ENCODE results near the gene TIFAB.

Gene TIFAB

GRCh38 chr5:135454946-135455345, 2.8 kb upstream of the TIFAB start:
- no peak overlapping the region for H3K9ac ChIP-seq (ENCODE audit: low read length)
- H3K36me3 ChIP-seq (ENCODE audit: control insufficient read depth, low read depth, low read length) = no peaks in the 10 kb centered on the region
- no peak overlapping the region for H3K27ac ChIP-seq (ENCODE audit: low read length)
- no peaks in the 10 kb centered on the region for H3K9me3 ChIP-seq (ENCODE audit: control insufficient read depth, low read depth, low read length)
- no peak overlapping the region for H3K4me3 ChIP-seq (ENCODE audit: low read length)
- no peaks in the 10 kb centered on the region for H3K4me1 ChIP-seq (ENCODE audit: control insufficient read depth, low read depth, low read length)
- peaks cover 24% of the 10 kb centered on the region for H3K27me3 ChIP-seq (ENCODE audit: control insufficient read depth, insufficient read depth, low read length)

- Histone ChIP-seq H3K27ac (ENCODE audit: low read length) (no peak overlapping the region), H3K9ac (ENCODE audit: low read length) (no peak overlapping the region), H3K4me3 (ENCODE audit: low read length) (no peak overlapping the region), H3K36me3 (ENCODE audit: control insufficient read depth, low read depth, low read length) (no peaks in the 10 kb centered on the region), H3K9me3 (ENCODE audit: control insufficient read depth, low read depth, low read length) (no peaks in the 10 kb centered on the region), H3K4me1 (ENCODE audit: control insufficient read depth, low read depth, low read length) (no peaks in the 10 kb centered on the region), H3K27me3 (ENCODE audit: control insufficient read depth, insufficient read depth, low read length) (peaks cover 19% of the 10 kb centered on the region)
Observed at GRCh38 chr5:135453613-135454012, 1.5 kb upstream of the TIFAB start.

- H3K9me3 ChIP-seq (ENCODE audit: control insufficient read depth, low read depth, low read length) = no peaks in the 10 kb centered on the region
- H3K9ac ChIP-seq (ENCODE audit: low read length) = no peak overlapping the region
Observed at GRCh38 chr5:135451581-135452320, 400 bp downstream of the TIFAB start.

GRCh38 chr5:135450952-135451351, 1.2 kb downstream of the TIFAB start:
- Histone ChIP-seq H3K9ac (ENCODE audit: low read length) (no peak overlapping the region), H3K4me3 (ENCODE audit: low read length) (no peak overlapping the region), H3K27me3 (ENCODE audit: control insufficient read depth, insufficient read depth, low read length) (peaks cover 7% of the 10 kb centered on the region), H3K4me1 (ENCODE audit: control insufficient read depth, low read depth, low read length) (no peaks in the 10 kb centered on the region), H3K9me3 (ENCODE audit: control insufficient read depth, low read depth, low read length) (no peaks in the 10 kb centered on the region), H3K27ac (ENCODE audit: low read length) (no peak overlapping the region), H3K36me3 (ENCODE audit: control insufficient read depth, low read depth, low read length) (no peaks in the 10 kb centered on the region)

More at GRCh38 chr5:135451581-135452320, 400 bp downstream of the TIFAB start:
- Histone ChIP-seq H3K4me3 (ENCODE audit: low read length) (no peak overlapping the region), H3K27me3 (ENCODE audit: control insufficient read depth, insufficient read depth, low read length) (peaks cover 11% of the 10 kb centered on the region), H3K4me1 (ENCODE audit: control insufficient read depth, low read depth, low read length) (no peaks in the 10 kb centered on the region), H3K27ac (ENCODE audit: low read length) (no peak overlapping the region), H3K36me3 (ENCODE audit: control insufficient read depth, low read depth, low read length) (no peaks in the 10 kb centered on the region)

GRCh38 chr5:135450336-135450735, 1.8 kb downstream of the TIFAB start:
- Histone ChIP-seq H3K36me3 (ENCODE audit: control insufficient read depth, low read depth, low read length) (no peaks in the 10 kb centered on the region), H3K4me1 (ENCODE audit: control insufficient read depth, low read depth, low read length) (no peaks in the 10 kb centered on the region), H3K4me3 (ENCODE audit: low read length) (no peak overlapping the region), H3K9me3 (ENCODE audit: control insufficient read depth, low read depth, low read length) (no peaks in the 10 kb centered on the region), H3K9ac (ENCODE audit: low read length) (no peak overlapping the region), H3K27ac (ENCODE audit: low read length) (no peak overlapping the region), H3K27me3 (ENCODE audit: control insufficient read depth, insufficient read depth, low read length) (peaks cover 4% of the 10 kb centered on the region)

GRCh38 chr5:135449644-135450043, 2.5 kb downstream of the TIFAB start:
- Histone ChIP-seq H3K4me3 (ENCODE audit: low read length) (no peak overlapping the region), H3K36me3 (ENCODE audit: control insufficient read depth, low read depth, low read length) (no peaks in the 10 kb centered on the region), H3K9me3 (ENCODE audit: control insufficient read depth, low read depth, low read length) (no peaks in the 10 kb centered on the region)

GRCh38 chr5:135448791-135449507, 3.2 kb downstream of the TIFAB start:
- Histone ChIP-seq H3K4me1 (ENCODE audit: control insufficient read depth, low read depth, low read length) (no peaks in the 10 kb centered on the region), H3K9me3 (ENCODE audit: control insufficient read depth, low read depth, low read length) (no peaks in the 10 kb centered on the region), H3K9ac (ENCODE audit: low read length) (no peak overlapping the region), H3K27ac (ENCODE audit: low read length) (no peak overlapping the region), H3K4me3 (ENCODE audit: low read length) (no peak overlapping the region), H3K36me3 (ENCODE audit: control insufficient read depth, low read depth, low read length) (no peaks in the 10 kb centered on the region), H3K27me3 (ENCODE audit: control insufficient read depth, insufficient read depth, low read length) (peaks cover 4% of the 10 kb centered on the region)

More at GRCh38 chr5:135449644-135450043, 2.5 kb downstream of the TIFAB start:
- Histone ChIP-seq H3K9ac (ENCODE audit: low read length) (no peak overlapping the region), H3K4me1 (ENCODE audit: control insufficient read depth, low read depth, low read length) (no peaks in the 10 kb centered on the region), H3K27ac (ENCODE audit: low read length) (no peak overlapping the region), H3K27me3 (ENCODE audit: control insufficient read depth, insufficient read depth, low read length) (peaks cover 4% of the 10 kb centered on the region)

- Histone ChIP-seq H3K4me1 (ENCODE audit: control insufficient read depth, low read depth, low read length) (no peaks in the 10 kb centered on the region), H3K27ac (ENCODE audit: low read length) (no peak overlapping the region), H3K36me3 (ENCODE audit: control insufficient read depth, low read depth, low read length) (no peaks in the 10 kb centered on the region), H3K9me3 (ENCODE audit: control insufficient read depth, low read depth, low read length) (no peaks in the 10 kb centered on the region), H3K9ac (ENCODE audit: low read length) (no peak overlapping the region), H3K4me3 (ENCODE audit: low read length) (no peak overlapping the region), H3K27me3 (ENCODE audit: control insufficient read depth, insufficient read depth, low read length) (peaks cover 4% of the 10 kb centered on the region)
Observed at GRCh38 chr5:135448071-135448739, 3.9 kb downstream of the TIFAB start.

- Histone ChIP-seq H3K9me3 (ENCODE audit: control insufficient read depth, low read depth, low read length) (no peaks in the 10 kb centered on the region), H3K4me3 (ENCODE audit: low read length) (no peak within 1 kb of the TSS), H3K9ac (ENCODE audit: low read length) (no peak within 1 kb of the TSS), H3K27ac (ENCODE audit: low read length) (no peak within 1 kb of the TSS), H3K36me3 (ENCODE audit: control insufficient read depth, low read depth, low read length) (no peaks in the 10 kb centered on the region), H3K27me3 (ENCODE audit: control insufficient read depth, insufficient read depth, low read length) (peaks cover 4% of the 10 kb centered on the region), H3K4me1 (ENCODE audit: control insufficient read depth, low read depth, low read length) (no peaks in the 10 kb centered on the region)
Observed at GRCh38 chr5:135447298-135447929, 4.7 kb downstream of the TIFAB start, which contains the start of gene DCANP1. TSS of gene DCANP1 (minus strand) at chr5:135447348. CDS start at chr5:135447108, 240 bp downstream.

GRCh38 chr5:135446615-135447014, 5.5 kb downstream of the TIFAB start:
- Histone ChIP-seq H3K27ac (ENCODE audit: low read length) (no peak overlapping the region), H3K9ac (ENCODE audit: low read length) (no peak overlapping the region), H3K36me3 (ENCODE audit: control insufficient read depth, low read depth, low read length) (no peaks in the 10 kb centered on the region), H3K4me1 (ENCODE audit: control insufficient read depth, low read depth, low read length) (no peaks in the 10 kb centered on the region), H3K4me3 (ENCODE audit: low read length) (no peak overlapping the region), H3K27me3 (ENCODE audit: control insufficient read depth, insufficient read depth, low read length) (peaks cover 4% of the 10 kb centered on the region), H3K9me3 (ENCODE audit: control insufficient read depth, low read depth, low read length) (no peaks in the 10 kb centered on the region)

- no peaks in the 10 kb centered on the region for H3K9me3 ChIP-seq (ENCODE audit: control insufficient read depth, low read depth, low read length)
- H3K4me1 ChIP-seq (ENCODE audit: control insufficient read depth, low read depth, low read length) = no peaks in the 10 kb centered on the region
- H3K36me3 ChIP-seq (ENCODE audit: control insufficient read depth, low read depth, low read length) = no peaks in the 10 kb centered on the region
- H3K9ac ChIP-seq (ENCODE audit: low read length) = no peak overlapping the region
- peaks cover 4% of the 10 kb centered on the region for H3K27me3 ChIP-seq (ENCODE audit: control insufficient read depth, insufficient read depth, low read length)
- H3K27ac ChIP-seq (ENCODE audit: low read length) = no peak overlapping the region
- no peak overlapping the region for H3K4me3 ChIP-seq (ENCODE audit: low read length)
Observed at GRCh38 chr5:135446206-135446605, 5.9 kb downstream of the TIFAB start.

All from iPS-18a (cell line).